ENCODE data around the gene ARID5B. TPM values are rescaled to one million over a fixed set of nuclear protein-coding genes. Genes with fewer than 3 reads are reported as not detected.

The ARID5B gene
- total RNA-seq, 1 donor, result 162 TPM

DNA sequence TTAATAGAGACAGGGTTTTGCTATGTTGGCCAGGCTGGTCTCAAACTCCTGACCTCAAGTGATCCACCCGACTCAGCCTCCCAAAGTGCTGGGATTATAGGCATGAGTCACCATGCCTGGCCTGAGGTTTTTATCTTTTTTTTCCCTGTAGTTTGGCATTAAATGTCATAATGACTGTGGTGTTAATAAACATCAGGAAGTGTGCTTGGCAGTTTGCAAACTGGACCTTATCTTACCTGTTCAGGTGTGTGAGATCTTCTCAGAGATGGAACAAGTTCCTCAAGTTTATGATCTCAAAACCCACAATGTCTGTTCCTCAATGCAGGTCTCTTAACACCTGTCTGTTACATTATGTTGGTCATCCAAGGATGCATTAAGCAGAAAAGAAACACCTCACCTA lies 80.0 kb downstream of the ARID5B start:
- TF ChIP-seq, protein P1, sequence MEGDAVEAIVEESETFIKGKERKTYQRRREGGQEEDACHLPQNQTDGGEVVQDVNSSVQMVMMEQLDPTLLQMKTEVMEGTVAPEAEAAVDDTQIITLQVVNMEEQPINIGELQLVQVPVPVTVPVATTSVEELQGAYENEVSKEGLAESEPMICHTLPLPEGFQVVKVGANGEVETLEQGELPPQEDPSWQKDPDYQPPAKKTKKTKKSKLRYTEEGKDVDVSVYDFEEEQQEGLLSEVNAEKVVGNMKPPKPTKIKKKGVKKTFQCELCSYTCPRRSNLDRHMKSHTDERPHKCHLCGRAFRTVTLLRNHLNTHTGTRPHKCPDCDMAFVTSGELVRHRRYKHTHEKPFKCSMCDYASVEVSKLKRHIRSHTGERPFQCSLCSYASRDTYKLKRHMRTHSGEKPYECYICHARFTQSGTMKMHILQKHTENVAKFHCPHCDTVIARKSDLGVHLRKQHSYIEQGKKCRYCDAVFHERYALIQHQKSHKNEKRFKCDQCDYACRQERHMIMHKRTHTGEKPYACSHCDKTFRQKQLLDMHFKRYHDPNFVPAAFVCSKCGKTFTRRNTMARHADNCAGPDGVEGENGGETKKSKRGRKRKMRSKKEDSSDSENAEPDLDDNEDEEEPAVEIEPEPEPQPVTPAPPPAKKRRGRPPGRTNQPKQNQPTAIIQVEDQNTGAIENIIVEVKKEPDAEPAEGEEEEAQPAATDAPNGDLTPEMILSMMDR (IDR thresholded peaks at IDR 0.05; ENCODE audit: insufficient read depth, low read depth, low read length), result no peak

DNA sequence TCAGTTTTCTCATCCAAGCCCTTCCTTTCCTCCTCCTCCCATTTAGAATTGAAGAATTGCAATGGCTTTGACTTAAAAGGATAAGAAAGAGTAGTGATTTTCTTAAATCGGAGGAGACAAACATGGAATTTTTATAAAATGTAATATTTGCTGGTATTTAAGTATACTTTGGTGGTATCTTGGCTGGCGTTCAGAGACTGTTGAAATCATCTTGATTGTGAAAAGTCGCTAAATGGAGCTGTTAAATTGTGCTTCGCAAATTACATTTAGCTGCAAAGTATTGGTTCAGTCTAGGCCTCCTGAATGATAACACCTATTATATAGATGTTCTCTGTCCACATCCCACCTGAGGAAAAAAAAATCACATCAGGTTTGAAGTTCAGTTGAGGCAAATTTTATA lies 81.8 kb downstream of the ARID5B start:
- H3K4me3 ChIP-seq (ENCODE audit: low read depth, low read length), result no peak overlapping the region
- TF ChIP-seq, protein P1 (IDR thresholded peaks at IDR 0.05; ENCODE audit: insufficient read depth, low read depth, low read length), result no peak
- DNase-seq (ENCODE audit: low read depth), result no peak

More for the DNA sequence above, 80.0 kb downstream of the ARID5B start:
- peak; percentile 31 for DNase-seq (ENCODE audit: low read depth)
- no peak overlapping the region for H3K4me3 ChIP-seq (ENCODE audit: low read depth, low read length)

DNA sequence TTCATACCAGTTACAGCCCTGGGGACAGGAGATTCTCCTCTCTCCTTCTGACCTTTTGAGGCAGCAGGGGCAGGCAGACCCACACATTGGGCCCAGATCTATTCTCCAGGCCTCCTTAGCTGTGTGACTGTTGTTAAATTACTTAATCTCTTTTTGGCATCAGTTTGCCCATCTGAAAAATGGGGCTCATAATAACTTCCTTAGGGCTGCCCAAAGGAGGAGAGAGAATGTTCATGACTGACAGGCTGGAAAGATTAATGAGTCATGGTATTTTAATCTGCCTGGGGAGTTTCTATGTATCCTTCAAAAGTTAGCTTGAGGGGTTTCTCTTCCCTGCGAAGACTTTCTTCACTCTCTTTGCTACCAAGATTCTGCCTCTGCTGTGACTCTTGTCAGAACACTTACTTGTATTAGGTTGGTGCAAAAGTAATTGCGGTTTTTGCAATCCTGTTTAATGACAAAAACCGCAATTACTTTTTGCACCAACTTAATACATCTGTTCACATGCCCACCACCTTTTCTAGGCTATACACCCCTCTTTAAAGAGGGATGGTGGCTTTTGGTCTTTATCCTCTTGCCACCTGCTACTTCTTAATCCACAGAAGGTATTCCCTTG lies 83.4 kb downstream of the ARID5B start:
- DNase-seq (ENCODE audit: low read depth), result no peak
- H3K4me3 ChIP-seq (ENCODE audit: low read depth, low read length), result no peak overlapping the region
- TF ChIP-seq, protein P1 (IDR thresholded peaks at IDR 0.05; ENCODE audit: insufficient read depth, low read depth, low read length), result no peak

DNA sequence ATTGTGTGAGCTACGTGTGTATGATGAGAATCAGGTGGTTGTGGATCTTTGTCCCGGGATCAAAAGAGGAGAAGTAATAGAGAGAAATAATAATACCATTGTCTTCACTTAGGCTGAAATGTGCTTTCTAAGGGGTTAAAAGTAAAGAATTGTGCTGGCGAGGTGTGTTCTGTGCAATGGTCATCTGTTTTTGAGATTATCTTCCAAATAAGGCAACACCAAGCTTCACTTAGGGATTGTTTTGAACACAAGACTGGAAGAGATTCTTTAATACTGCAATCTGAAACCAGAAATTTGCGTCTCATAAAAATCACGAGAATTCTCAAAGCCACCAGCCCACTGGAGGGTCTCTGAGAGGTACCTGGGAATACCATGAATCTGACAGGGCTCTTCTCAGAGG lies 84.2 kb downstream of the ARID5B start:
- TF ChIP-seq, protein P1 (IDR thresholded peaks at IDR 0.05; ENCODE audit: insufficient read depth, low read depth, low read length), result no peak
- DNase-seq (ENCODE audit: low read depth), result no peak

DNA sequence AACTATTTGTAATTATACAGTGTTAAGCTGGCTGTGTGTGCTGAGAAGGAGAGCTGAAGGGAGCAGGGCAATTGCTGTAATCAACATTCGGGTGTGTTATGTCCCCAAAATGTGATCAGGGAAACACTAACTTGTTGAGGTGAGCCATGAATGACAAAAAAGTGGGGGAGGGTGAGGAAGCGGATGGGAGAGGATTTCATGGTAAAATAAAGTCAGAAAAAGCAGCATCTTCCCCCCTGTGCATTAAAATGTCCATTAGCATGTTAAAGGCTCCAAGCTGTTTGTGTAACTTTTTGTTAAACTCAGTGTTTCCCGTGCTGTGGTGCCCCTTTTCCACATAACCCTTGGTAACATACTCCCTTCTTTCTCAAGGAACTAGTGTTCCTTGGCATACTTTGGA lies 84.9 kb downstream of the ARID5B start:
- no peak for DNase-seq (ENCODE audit: low read depth)
- TF ChIP-seq, protein P1 (IDR thresholded peaks at IDR 0.05; ENCODE audit: insufficient read depth, low read depth, low read length), result no peak
- H3K4me3 ChIP-seq (ENCODE audit: low read depth, low read length), result no peak overlapping the region

More for the DNA sequence above, 84.2 kb downstream of the ARID5B start:
- H3K4me3 ChIP-seq (ENCODE audit: low read depth, low read length), result no peak overlapping the region

DNA sequence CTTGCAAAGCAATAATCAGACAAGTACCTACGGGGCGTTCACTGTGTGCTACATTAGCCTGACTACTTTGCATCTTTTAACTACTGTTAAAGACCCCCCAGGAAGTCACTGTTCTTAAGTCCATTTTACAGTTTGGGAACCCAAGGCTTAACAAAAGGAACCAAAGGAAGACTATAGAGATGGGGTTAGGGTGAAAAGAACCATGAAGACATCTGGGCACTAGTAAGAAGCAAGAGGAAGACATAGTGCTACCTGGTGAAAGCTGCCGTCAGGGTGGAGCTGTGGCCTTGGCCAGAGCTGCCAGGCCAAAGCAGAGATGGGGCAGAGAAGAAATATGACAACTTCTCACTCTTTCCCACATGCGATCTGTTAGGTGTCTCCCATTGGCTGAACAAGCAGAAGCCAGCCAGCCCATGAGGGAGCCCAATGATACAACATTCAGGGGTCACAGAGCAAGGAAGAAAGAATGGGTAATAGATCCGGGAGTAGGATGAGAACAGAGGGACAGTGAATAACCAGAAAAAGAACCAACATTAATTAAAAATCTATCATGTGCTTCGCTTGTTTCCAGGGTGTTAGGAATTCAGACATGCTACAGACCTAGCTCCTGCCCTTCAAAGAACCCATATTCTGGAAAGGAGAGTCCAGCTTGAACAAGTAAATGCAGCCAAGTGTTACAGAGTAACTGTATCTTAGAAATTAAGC lies 85.4 kb downstream of the ARID5B start:
- no peak overlapping the region for H3K4me3 ChIP-seq (ENCODE audit: low read depth, low read length)
- TF ChIP-seq, protein P1 (IDR thresholded peaks at IDR 0.05; ENCODE audit: insufficient read depth, low read depth, low read length), result no peak
- no peak for DNase-seq (ENCODE audit: low read depth)

Data from fibroblast of villous mesenchyme (primary cell).